Testis (tissue), 3 donors: ENCODE data around the gene ASB2. TPM values are rescaled to one million over a fixed set of nuclear protein-coding genes. Genes with fewer than 3 reads are reported as not detected.

ENCODE experiments used
- DNase-seq: peaks from one replicate; pipeline ENCODE4 v3.0.0-alpha.2; 2019
- H3K27ac ChIP-seq, 2 donors: fragments of 200-600 bp; sonication (generic); one replicate each; pipeline ENCODE4 v1.5.1; 2019
- H3K27me3 ChIP-seq: fragments of 200-600 bp; sonication (generic); one replicate; pipeline ENCODE4 v1.5.1; 2019
- H3K36me3 ChIP-seq: fragments of 200-600 bp; sonication (generic); one replicate; pipeline ENCODE4 v1.5.1; 2017; ENCODE audit warnings: low read depth; ENCODE audit errors: missing control alignments
- H3K4me1 ChIP-seq: fragments of 200-600 bp; sonication (generic); one replicate; pipeline ENCODE4 v1.5.1; 2019
- H3K4me3 ChIP-seq, 2 donors: fragments of 200-600 bp; sonication (generic); one replicate each; pipeline ENCODE4 v1.5.1; 2017 to 2019
- H3K9me3 ChIP-seq: fragments of 200-600 bp; sonication (generic); one replicate; pipeline ENCODE4 v1.5.1; 2017
- CTCF ChIP-seq, 3 experiments: fragments of 450-650 bp in 2 of 3; fragments of 200-600 bp in 1 of 3; sonication (generic) in 1 of 3; IDR thresholded peaks; one replicate each; pipeline ENCODE4 v1.5.1; 2016 to 2019; ENCODE audit warnings: antibody characterized with exemption in 3 of 3, mild to moderate bottlenecking in 2 of 3, moderate library complexity in 1 of 3
- POLR2A ChIP-seq: fragments of 450-650 bp; IDR thresholded peaks from one replicate; pipeline ENCODE4 v1.6.1; 2017; ENCODE audit warnings: antibody characterized with exemption, mild to moderate bottlenecking, moderate library complexity
- WGBS, 2 donors: methylation state at CpG; one replicate each; pipeline ENCODE4 v1.1.5; 2018; 5-methylcytosine and 5-hydroxymethylcytosine counted together
- intact Hi-C: fragments of 100-400 bp; cut with DNase I; formaldehyde crosslinking; loops from one replicate; pipeline ENCODE4 v1.15.1; 2023; ENCODE audit warnings: low total_unique reads
- polyA plus RNA-seq: library from polyadenylated mRNA; stranded (reverse); fragments of 350-450 nt; fragmentation: Illumina TruSeq; extraction: RNeasy Lipid Tissue Mini Kit (QIAGEN cat#74804); gene quantifications from one replicate; pipeline ENCODE4 v1.2.3, GENCODE V29; 2014; ENCODE audit warnings: low read depth, low replicate concordance; ENCODE audit not compliant: insufficient read depth
- total RNA-seq, 2 donors: library from RNA; depleted of rRNA; stranded (reverse); fragments of >200 nt; gene quantifications; one replicate each; pipeline ENCODE4 v1.2.3, GENCODE V29; 2016

ASB2 gene
- total and polyA plus RNA-seq, 3 donors from 2014 or later: 3.5 to 4.3 (median 3.7) TPM

GRCh38 chr14:93930296-93930988, 45.9 kb downstream of the ASB2 start:
- no peak overlapping the region for H3K27ac ChIP-seq
- intact Hi-C loops: no loop called here
- 92 to 94% methylated on average over 5 to 8 of the region's 8 CpGs for WGBS, 2 donors
- no peaks in the 10 kb centered on the region for H3K9me3 ChIP-seq
- H3K4me3 ChIP-seq: no peak overlapping the region
- H3K27me3 ChIP-seq: no peaks in the 10 kb centered on the region
- no peaks in the 10 kb centered on the region for H3K4me1 ChIP-seq
- DNase-seq: no peak
- no peaks in the 10 kb centered on the region for H3K36me3 ChIP-seq
- TF ChIP-seq CTCF (IDR thresholded peaks at IDR 0.05) (no peak), POLR2A (no peak)

GRCh38 chr14:93929657-93930056, 46.7 kb downstream of the ASB2 start:
- Histone ChIP-seq H3K36me3 (no peaks in the 10 kb centered on the region), H3K4me1 (no peaks in the 10 kb centered on the region), H3K27me3 (no peaks in the 10 kb centered on the region), H3K4me3 (no peak overlapping the region), H3K27ac (no peak overlapping the region), H3K9me3 (no peaks in the 10 kb centered on the region)
- 89 to 90% methylated on average over 11 of the region's 11 CpGs for WGBS, 2 donors
- DNase-seq: no peak
- intact Hi-C loops: no loop called here
- TF ChIP-seq CTCF (IDR thresholded peaks at IDR 0.05) (no peak), POLR2A (no peak)

DNA sequence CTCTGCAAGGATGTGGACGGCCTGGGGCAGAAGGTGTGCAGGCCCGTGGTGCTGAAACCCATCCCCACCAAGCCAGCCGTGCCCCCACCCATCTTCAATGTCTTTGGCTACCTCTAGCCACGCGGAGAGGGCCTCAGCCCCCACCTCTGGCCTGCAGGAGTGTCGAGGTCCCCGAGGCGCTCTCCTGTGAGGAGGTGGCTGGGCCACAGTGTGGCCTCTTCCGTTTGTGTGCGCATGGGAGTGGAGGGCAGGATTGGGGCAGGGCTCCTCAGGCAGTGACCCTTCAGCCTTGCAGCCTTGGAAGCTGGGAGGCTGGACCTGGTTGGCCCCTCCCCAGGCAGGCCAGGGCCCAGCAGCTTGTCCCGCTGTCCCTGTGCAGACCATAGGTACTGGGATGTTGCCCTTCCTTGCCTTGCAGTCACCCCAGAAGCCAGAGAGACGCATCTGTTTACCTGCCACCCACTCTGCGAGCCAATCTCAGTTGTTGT, 47.3 kb downstream of the ASB2 start:
- WGBS, 2 donors: 91% methylated on average over 3 to 13 of the region's 13 CpGs
- no peaks in the 10 kb centered on the region for H3K4me1 ChIP-seq
- DNase-seq: no peak
- no peaks in the 10 kb centered on the region for H3K36me3 ChIP-seq
- no peaks in the 10 kb centered on the region for H3K9me3 ChIP-seq
- no peaks in the 10 kb centered on the region for H3K27me3 ChIP-seq
- no peak overlapping the region for H3K4me3 ChIP-seq
- TF ChIP-seq POLR2A: no peak
- no peak for TF ChIP-seq CTCF (IDR thresholded peaks at IDR 0.05)
- H3K27ac ChIP-seq: no peak overlapping the region
- intact Hi-C loops: no loop called here

GRCh38 chr14:93928184-93929047, 48.0 kb downstream of the ASB2 start:
- 86 to 95% methylated on average over 11 to 26 of the region's 26 CpGs for WGBS, 2 donors
- no peak overlapping the region for H3K4me3 ChIP-seq
- no peak for DNase-seq
- H3K27me3 ChIP-seq: no peaks in the 10 kb centered on the region
- no peak overlapping the region for H3K27ac ChIP-seq
- H3K4me1 ChIP-seq: no peaks in the 10 kb centered on the region
- intact Hi-C loops: no loop called here
- no peaks in the 10 kb centered on the region for H3K36me3 ChIP-seq
- H3K9me3 ChIP-seq: no peaks in the 10 kb centered on the region
- TF ChIP-seq CTCF (IDR thresholded peaks at IDR 0.05) (no peak), POLR2A (no peak)
